HL-60 (cell line): Measurements from ENCODE around the gene FCHO2.
"Not testable (repeated sequence)": the region's sequence is repeated elsewhere in the genome, so short reads cannot be mapped to it uniquely, and the experiment has no call there.

Experiments
- CTCF ChIP-seq: IDR thresholded peaks from one replicate; pipeline ENCODE4 v1.5.1; 2011; ENCODE audit warnings: low read length, control low read depth, inconsistent platforms; ENCODE audit not compliant: insufficient read depth
- GABPA ChIP-seq: IDR thresholded peaks from 2 replicates; pipeline ENCODE4 v1.6.1; 2012; ENCODE audit warnings: low read depth
- POLR2AphosphoS5 ChIP-seq: IDR thresholded peaks from 2 replicates; pipeline ENCODE4 v1.6.1; 2012; ENCODE audit warnings: low read depth
- REST ChIP-seq: IDR thresholded peaks from 2 replicates; pipeline ENCODE4 v1.6.1; 2012; ENCODE audit warnings: low read depth; ENCODE audit not compliant: insufficient replicate concordance
- SPI1 ChIP-seq: IDR thresholded peaks from 2 replicates; pipeline ENCODE4 v1.6.1; 2012; ENCODE audit warnings: low read depth, mild to moderate bottlenecking, borderline replicate concordance

- TF ChIP-seq CTCF, REST, POLR2AphosphoS5, SPI1, GABPA: not testable (repeated sequence)
Measured at GRCh38 chr5:72976810-72977209, 21.0 kb downstream of the FCHO2 start.
